ENCODE measurements around the gene AKAP17A. TPM values are rescaled to one million over a fixed set of nuclear protein-coding genes. Genes with fewer than 3 reads are reported as not detected.
"Not testable (repeated sequence)": the region's sequence is repeated elsewhere in the genome, so short reads cannot be mapped to it uniquely, and the experiment has no call there.

AKAP17A gene
- total and polyA plus RNA-seq, 7 donors, result 9.9 to 25.1 (median 13.6) TPM

DNA sequence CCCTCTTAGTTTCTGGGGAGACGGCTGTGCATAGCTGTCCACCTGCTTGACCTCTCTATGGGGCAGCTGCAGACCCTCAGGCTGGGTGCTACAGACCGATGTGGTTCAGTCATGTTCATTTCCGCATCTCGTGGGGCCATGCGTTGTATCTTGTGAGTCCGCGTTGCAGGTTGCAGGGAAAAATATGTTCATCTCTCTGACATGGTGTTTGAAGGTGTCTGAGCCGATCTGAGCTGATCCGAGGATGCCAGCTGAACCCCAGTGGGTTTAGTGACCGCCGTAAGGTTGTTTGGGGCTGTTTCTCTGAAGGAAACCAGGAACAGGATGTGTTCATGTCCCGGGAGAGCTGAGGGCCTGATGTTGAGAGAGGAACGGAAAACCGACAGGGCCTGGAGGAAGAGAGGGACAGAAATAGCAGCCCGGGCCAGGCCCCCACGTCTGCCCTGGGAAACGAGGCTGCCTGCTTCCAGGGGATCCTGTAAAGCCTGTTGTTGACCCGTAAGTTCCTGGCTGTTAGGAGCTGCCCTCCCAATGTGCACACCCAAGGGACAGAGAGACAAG lies 44.6 kb upstream of the AKAP17A start:
- 54 to 67% (median 59%) methylated on average over 18 of the region's 18 CpGs for WGBS, 3 donors
- ATAC-seq (no peak), DNase-seq (no peak)
- no peaks in the 10 kb centered on the region for H3K36me3 ChIP-seq (ENCODE audit: insufficient read depth in 1 of 2, low read depth in 1 of 2)
- H3K27ac ChIP-seq, result no peak overlapping the region
- H3K9me3 ChIP-seq, result no peaks in the 10 kb centered on the region
- TF ChIP-seq, protein P1, sequence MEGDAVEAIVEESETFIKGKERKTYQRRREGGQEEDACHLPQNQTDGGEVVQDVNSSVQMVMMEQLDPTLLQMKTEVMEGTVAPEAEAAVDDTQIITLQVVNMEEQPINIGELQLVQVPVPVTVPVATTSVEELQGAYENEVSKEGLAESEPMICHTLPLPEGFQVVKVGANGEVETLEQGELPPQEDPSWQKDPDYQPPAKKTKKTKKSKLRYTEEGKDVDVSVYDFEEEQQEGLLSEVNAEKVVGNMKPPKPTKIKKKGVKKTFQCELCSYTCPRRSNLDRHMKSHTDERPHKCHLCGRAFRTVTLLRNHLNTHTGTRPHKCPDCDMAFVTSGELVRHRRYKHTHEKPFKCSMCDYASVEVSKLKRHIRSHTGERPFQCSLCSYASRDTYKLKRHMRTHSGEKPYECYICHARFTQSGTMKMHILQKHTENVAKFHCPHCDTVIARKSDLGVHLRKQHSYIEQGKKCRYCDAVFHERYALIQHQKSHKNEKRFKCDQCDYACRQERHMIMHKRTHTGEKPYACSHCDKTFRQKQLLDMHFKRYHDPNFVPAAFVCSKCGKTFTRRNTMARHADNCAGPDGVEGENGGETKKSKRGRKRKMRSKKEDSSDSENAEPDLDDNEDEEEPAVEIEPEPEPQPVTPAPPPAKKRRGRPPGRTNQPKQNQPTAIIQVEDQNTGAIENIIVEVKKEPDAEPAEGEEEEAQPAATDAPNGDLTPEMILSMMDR (IDR thresholded peaks at IDR 0.05), result no peak
- intact Hi-C loops (cut with DNase I), result no loop called here
- no peaks in the 10 kb centered on the region for H3K4me1 ChIP-seq
- H3K4me3 ChIP-seq, result no peak overlapping the region
- H3K27me3 ChIP-seq (ENCODE audit: insufficient read depth in 3 of 3, low read length in 2 of 3), result no peaks in the 10 kb centered on the region

DNA sequence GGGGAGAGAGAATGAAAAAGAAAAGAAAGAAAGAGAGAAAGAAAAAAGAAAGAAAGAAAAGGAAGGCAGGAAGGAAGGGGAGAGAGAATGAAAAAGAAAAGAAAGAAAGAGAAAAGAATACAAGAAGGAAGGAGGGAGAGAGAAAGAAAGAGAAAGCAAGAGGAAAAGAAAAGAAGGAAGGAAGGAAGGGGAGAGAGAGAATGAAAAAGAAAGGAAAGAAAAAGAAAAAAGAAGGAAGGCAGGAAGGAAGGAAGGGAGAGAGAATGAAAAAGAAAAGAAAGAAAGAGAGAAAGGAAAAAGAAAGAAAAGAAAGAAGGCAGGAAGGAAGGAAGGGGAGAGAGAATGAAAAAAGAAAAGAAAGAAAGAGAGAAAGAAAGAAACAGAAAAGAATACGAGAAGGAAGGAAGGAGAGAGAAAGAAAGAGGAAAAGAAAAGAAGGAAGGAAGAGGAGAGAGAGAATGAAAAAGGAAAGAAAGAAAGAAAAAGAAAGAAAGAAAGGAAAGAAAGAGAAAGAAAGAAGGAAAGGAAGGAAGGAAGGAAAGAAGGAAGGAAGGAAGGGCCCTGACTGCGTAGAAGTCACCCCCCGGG lies 39.4 kb upstream of the AKAP17A start:
- H3K36me3 ChIP-seq (ENCODE audit: insufficient read depth in 1 of 2, low read depth in 1 of 2), result no peaks in the 10 kb centered on the region
- no peak for ATAC-seq
- no peak overlapping the region for H3K4me3 ChIP-seq
- peaks cover 6% of the 10 kb centered on the region for H3K9me3 ChIP-seq
- no peaks in the 10 kb centered on the region for H3K27me3 ChIP-seq (ENCODE audit: insufficient read depth in 3 of 3, low read length in 2 of 3)
- no peak for DNase-seq
- H3K27ac ChIP-seq, result no peak overlapping the region
- intact Hi-C loops (cut with DNase I), result no loop called here
- WGBS, 3 donors, result 56 to 84% (median 80%) methylated on average over 3 of the region's 3 CpGs
- no peaks in the 10 kb centered on the region for H3K4me1 ChIP-seq
- TF ChIP-seq, protein P1 (IDR thresholded peaks at IDR 0.05), result no peak

DNA sequence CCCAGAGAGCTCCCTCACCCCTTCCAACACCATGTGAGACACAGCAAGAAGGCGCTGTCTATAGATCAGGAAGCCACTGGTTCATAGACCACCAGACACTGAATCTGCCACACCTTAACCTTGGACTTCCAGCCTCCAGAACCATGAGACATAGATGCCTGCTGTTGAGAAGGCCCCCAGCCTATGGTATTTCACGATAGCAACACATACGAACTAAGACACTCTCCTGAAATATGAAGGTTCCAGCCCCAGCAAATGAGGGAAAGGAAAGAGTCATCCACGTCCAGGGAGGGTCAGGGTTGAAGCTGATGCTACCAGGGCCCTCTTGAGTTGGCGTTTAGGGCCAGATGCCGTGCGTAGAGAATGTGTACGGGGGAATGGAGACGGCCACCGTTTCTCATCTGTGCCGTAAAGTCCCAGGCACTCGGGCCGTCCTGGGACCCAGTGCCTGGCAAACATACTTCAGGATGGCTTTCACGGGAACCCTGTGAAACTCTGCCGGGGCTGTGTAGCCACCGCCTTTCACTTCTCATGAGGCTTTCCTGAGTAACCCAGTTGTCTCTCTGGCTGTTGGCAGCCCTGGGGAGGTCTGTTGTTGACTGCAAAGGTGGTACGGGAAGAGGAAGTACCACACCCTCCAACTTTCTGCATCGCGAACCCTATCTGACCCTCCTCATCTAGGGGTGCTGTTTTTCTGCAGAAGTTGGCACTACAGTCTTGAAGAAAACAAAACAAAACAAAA lies 36.8 kb upstream of the AKAP17A start:
- Histone ChIP-seq H3K27ac (no peak overlapping the region), H3K4me3 (no peak overlapping the region), H3K9me3 (peaks cover 6% of the 10 kb centered on the region), H3K36me3 (ENCODE audit: insufficient read depth in 1 of 2, low read depth in 1 of 2) (no peaks in the 10 kb centered on the region), H3K4me1 (no peaks in the 10 kb centered on the region), H3K27me3 (ENCODE audit: insufficient read depth in 3 of 3, low read length in 2 of 3) (no peaks in the 10 kb centered on the region)
- TF ChIP-seq, protein P1 (IDR thresholded peaks at IDR 0.05), result no peak
- intact Hi-C loops (cut with DNase I), result no loop called here
- 75 to 83% (median 81%) methylated on average over 19 of the region's 19 CpGs for WGBS, 3 donors
- ATAC-seq (no peak), DNase-seq (no peak)

- H3K4me3 ChIP-seq, result no peak overlapping the region
- TF ChIP-seq, protein P1 (IDR thresholded peaks at IDR 0.05), result no peak
- intact Hi-C loops (cut with DNase I), result no loop called here
- ATAC-seq, result no peak
- no peaks in the 10 kb centered on the region for H3K27me3 ChIP-seq (ENCODE audit: insufficient read depth in 3 of 3, low read length in 2 of 3)
- peaks cover 6% of the 10 kb centered on the region for H3K9me3 ChIP-seq
- no peaks in the 10 kb centered on the region for H3K36me3 ChIP-seq (ENCODE audit: insufficient read depth in 1 of 2, low read depth in 1 of 2)
- WGBS, 3 donors, result 92 to 95% (median 93%) methylated on average over 6 of the region's 6 CpGs
- H3K27ac ChIP-seq, result no peak overlapping the region
- H3K4me1 ChIP-seq, result no peaks in the 10 kb centered on the region
- no peak for DNase-seq
These were observed 36.0 kb upstream of the AKAP17A start for GRCh38 chrX:1555370-1555769.

DNA sequence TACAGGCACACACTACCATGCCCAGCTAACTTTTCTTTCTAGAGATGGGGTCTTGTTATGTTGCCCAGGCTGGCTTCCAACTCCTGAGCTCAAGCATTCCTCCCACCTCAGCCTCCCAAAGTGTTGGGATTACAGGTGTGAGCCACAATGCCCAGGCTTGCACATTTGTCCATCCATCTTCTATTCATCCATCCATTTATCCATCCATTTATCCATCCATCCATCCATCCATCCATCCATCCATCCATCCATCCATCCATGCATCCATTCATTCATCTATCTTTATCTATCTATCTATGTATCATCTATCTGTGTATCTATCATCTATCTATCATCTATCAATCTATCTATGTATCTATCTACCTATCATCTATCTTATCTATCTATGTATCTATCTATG lies 34.0 kb upstream of the AKAP17A start:
- H3K27ac ChIP-seq; H3K9me3 ChIP-seq; ATAC-seq; H3K36me3 ChIP-seq (ENCODE audit: insufficient read depth in 1 of 2, low read depth in 1 of 2); intact Hi-C loops (cut with DNase I); DNase-seq; H3K27me3 ChIP-seq (ENCODE audit: insufficient read depth in 3 of 3, low read length in 2 of 3); H3K4me1 ChIP-seq; H3K4me3 ChIP-seq: not testable (repeated sequence)

Measured in psoas muscle (tissue), 8 donors.